ENCODE data around the gene PLD3.
"Not testable (repeated sequence)": the region's sequence is repeated elsewhere in the genome, so short reads cannot be mapped to it uniquely, and the experiment has no call there.

PLD3 gene

GRCh38 chr19:40365613-40366401 is 17.3 kb downstream of the PLD3 start:
- Mint-ChIP-seq H3K27ac (no peak overlapping the region), H3K4me3 (peak overlapping the region; percentile 51), H3K4me1 (ENCODE audit: low read depth) (peaks cover 14% of the 10 kb centered on the region)

GRCh38 chr19:40366697-40367561 is 18.4 kb downstream of the PLD3 start:
- H3K9me3 Mint-ChIP-seq (ENCODE audit: low read depth), result no peaks in the 10 kb centered on the region
- H3K27me3 Mint-ChIP-seq, result no peaks in the 10 kb centered on the region
- peaks cover 14% of the 10 kb centered on the region for H3K4me1 Mint-ChIP-seq (ENCODE audit: low read depth)
- H3K27ac Mint-ChIP-seq, result no peak overlapping the region
- H3K4me3 Mint-ChIP-seq, result no peak overlapping the region
- H3K36me3 Mint-ChIP-seq, result peaks cover 3% of the 10 kb centered on the region

More at GRCh38 chr19:40365613-40366401, 17.3 kb downstream of the PLD3 start:
- Mint-ChIP-seq H3K27me3 (no peaks in the 10 kb centered on the region), H3K36me3 (peaks cover 3% of the 10 kb centered on the region), H3K9me3 (ENCODE audit: low read depth) (no peaks in the 10 kb centered on the region)

GRCh38 chr19:40367577-40368434 is 19.3 kb downstream of the PLD3 start:
- Mint-ChIP-seq H3K4me3 (no peak overlapping the region), H3K9me3 (ENCODE audit: low read depth) (no peaks in the 10 kb centered on the region), H3K36me3 (peaks cover 3% of the 10 kb centered on the region), H3K27ac (no peak overlapping the region), H3K27me3 (no peaks in the 10 kb centered on the region), H3K4me1 (ENCODE audit: low read depth) (peaks cover 11% of the 10 kb centered on the region)

- Mint-ChIP-seq H3K27ac (no peak overlapping the region), H3K27me3 (no peaks in the 10 kb centered on the region), H3K9me3 (ENCODE audit: low read depth) (no peaks in the 10 kb centered on the region), H3K36me3 (peaks cover 3% of the 10 kb centered on the region), H3K4me3 (no peak overlapping the region), H3K4me1 (ENCODE audit: low read depth) (peaks cover 11% of the 10 kb centered on the region)
Measured at GRCh38 chr19:40369797-40370196, 21.3 kb downstream of the PLD3 start.

- not testable (repeated sequence) for H3K4me1 Mint-ChIP-seq (ENCODE audit: low read depth); H3K27ac Mint-ChIP-seq; H3K9me3 Mint-ChIP-seq (ENCODE audit: low read depth); H3K36me3 Mint-ChIP-seq; H3K4me3 Mint-ChIP-seq; H3K27me3 Mint-ChIP-seq
Measured at GRCh38 chr19:40370253-40370652, 21.8 kb downstream of the PLD3 start.

- Mint-ChIP-seq H3K27ac (no peak overlapping the region), H3K27me3 (no peaks in the 10 kb centered on the region), H3K4me3 (no peak overlapping the region), H3K9me3 (ENCODE audit: low read depth) (no peaks in the 10 kb centered on the region), H3K36me3 (peaks cover 3% of the 10 kb centered on the region), H3K4me1 (ENCODE audit: low read depth) (peaks cover 7% of the 10 kb centered on the region)
Measured at GRCh38 chr19:40370997-40371801, 22.7 kb downstream of the PLD3 start.

GRCh38 chr19:40371802-40372122 is 23.3 kb downstream of the PLD3 start:
- H3K36me3 Mint-ChIP-seq, result peaks cover 3% of the 10 kb centered on the region
- no peaks in the 10 kb centered on the region for H3K9me3 Mint-ChIP-seq (ENCODE audit: low read depth)
- peaks cover 7% of the 10 kb centered on the region for H3K4me1 Mint-ChIP-seq (ENCODE audit: low read depth)
- no peak overlapping the region for H3K4me3 Mint-ChIP-seq
- no peak overlapping the region for H3K27ac Mint-ChIP-seq
- H3K27me3 Mint-ChIP-seq, result no peaks in the 10 kb centered on the region

GRCh38 chr19:40374084-40374483 is 25.6 kb downstream of the PLD3 start:
- H3K4me1 Mint-ChIP-seq (ENCODE audit: low read depth), result peaks cover 7% of the 10 kb centered on the region
- H3K27ac Mint-ChIP-seq, result no peak overlapping the region
- H3K9me3 Mint-ChIP-seq (ENCODE audit: low read depth), result no peaks in the 10 kb centered on the region

GRCh38 chr19:40376286-40376862 is 27.9 kb downstream of the PLD3 start:
- Mint-ChIP-seq H3K9me3 (ENCODE audit: low read depth) (no peaks in the 10 kb centered on the region), H3K36me3 (no peaks in the 10 kb centered on the region), H3K4me3 (no peak overlapping the region), H3K4me1 (ENCODE audit: low read depth) (peaks cover 7% of the 10 kb centered on the region), H3K27me3 (no peaks in the 10 kb centered on the region), H3K27ac (no peak overlapping the region)

More at GRCh38 chr19:40374084-40374483, 25.6 kb downstream of the PLD3 start:
- Mint-ChIP-seq H3K36me3 (peaks cover 3% of the 10 kb centered on the region), H3K4me3 (no peak overlapping the region), H3K27me3 (no peaks in the 10 kb centered on the region)

- Mint-ChIP-seq H3K4me3 (no peak overlapping the region), H3K27ac (no peak overlapping the region), H3K36me3 (no peaks in the 10 kb centered on the region), H3K4me1 (ENCODE audit: low read depth) (peaks cover 7% of the 10 kb centered on the region), H3K9me3 (ENCODE audit: low read depth) (no peaks in the 10 kb centered on the region), H3K27me3 (no peaks in the 10 kb centered on the region)
Measured at GRCh38 chr19:40377876-40378385, 29.4 kb downstream of the PLD3 start.

GRCh38 chr19:40378509-40378908 is 30.0 kb downstream of the PLD3 start:
- Mint-ChIP-seq H3K36me3 (no peaks in the 10 kb centered on the region), H3K4me1 (ENCODE audit: low read depth) (peaks cover 7% of the 10 kb centered on the region), H3K9me3 (ENCODE audit: low read depth) (no peaks in the 10 kb centered on the region), H3K4me3 (no peak overlapping the region), H3K27me3 (no peaks in the 10 kb centered on the region), H3K27ac (no peak overlapping the region)

GRCh38 chr19:40379446-40380198 is 31.1 kb downstream of the PLD3 start:
- Mint-ChIP-seq H3K4me1 (ENCODE audit: low read depth) (peaks cover 3% of the 10 kb centered on the region), H3K9me3 (ENCODE audit: low read depth) (no peaks in the 10 kb centered on the region), H3K4me3 (no peak overlapping the region), H3K36me3 (no peaks in the 10 kb centered on the region), H3K27me3 (no peaks in the 10 kb centered on the region), H3K27ac (no peak overlapping the region)

Data from activated naive CD8-positive, alpha-beta T cell (primary cell).